HG03108 (cell line): ENCODE results near the gene ARID4B.
"Not testable (repeated sequence)": the region's sequence is repeated elsewhere in the genome, so short reads cannot be mapped to it uniquely, and the experiment has no call there.

Experiments used
- ATAC-seq: cut with Tn5 transposase; IDR thresholded peaks from one replicate; pipeline ENCODE4 v1.9.1; 2021; ENCODE audit warnings: moderate library complexity; ENCODE audit not compliant: unreplicated experiment

Gene ARID4B

DNA sequence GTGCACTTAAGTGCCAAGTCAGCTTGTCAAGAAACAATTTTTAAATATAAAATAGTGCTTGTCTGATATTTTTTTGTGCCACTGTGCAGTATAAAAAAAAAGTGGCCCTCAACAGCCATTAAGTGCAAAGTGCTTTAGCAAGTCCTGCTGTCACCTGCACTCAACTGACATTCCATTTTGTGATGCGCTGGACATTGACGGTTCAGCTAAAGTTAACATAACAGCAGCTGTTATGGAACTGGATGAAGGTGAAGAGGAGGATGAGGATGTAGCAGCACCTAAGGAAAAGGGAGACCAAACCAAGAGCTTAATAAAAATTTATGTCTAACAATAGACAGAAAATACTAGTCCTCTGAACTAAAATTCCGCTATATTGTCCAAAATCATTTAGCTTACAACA, 159.6 kb downstream of the ARID4B start:
- ATAC-seq, result no peak

DNA sequence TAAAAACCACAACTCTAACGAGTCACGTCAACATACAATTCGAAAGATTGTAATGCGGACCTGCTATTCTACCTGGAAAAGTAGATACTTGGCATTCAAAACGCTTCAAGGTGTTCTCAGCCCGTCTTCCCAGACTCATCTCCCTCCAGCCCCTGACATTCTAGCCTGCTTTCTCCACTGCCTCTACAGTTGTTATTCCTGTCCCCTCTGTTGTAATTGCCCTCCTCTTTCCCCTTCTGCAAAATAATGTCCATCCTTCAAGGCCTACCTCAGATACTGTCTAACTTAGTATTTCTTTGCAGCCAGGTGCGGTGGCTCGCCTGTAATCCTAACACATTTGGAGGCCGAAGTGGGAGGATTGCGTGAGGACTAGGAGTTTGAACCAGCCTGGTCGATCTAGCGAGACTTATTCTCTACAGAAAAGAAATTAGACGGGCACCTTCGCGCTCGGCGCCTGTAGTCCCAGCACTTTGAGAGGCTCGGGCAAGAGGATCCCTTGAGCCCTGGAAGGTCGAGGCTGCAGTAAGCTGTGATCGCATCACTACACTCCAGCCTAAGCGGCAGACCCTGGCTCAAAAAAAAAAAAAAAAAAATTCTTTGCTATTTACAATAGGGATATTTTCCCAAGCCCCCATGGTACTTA, 166.2 kb downstream of the ARID4B start:
- ATAC-seq, result no peak

DNA sequence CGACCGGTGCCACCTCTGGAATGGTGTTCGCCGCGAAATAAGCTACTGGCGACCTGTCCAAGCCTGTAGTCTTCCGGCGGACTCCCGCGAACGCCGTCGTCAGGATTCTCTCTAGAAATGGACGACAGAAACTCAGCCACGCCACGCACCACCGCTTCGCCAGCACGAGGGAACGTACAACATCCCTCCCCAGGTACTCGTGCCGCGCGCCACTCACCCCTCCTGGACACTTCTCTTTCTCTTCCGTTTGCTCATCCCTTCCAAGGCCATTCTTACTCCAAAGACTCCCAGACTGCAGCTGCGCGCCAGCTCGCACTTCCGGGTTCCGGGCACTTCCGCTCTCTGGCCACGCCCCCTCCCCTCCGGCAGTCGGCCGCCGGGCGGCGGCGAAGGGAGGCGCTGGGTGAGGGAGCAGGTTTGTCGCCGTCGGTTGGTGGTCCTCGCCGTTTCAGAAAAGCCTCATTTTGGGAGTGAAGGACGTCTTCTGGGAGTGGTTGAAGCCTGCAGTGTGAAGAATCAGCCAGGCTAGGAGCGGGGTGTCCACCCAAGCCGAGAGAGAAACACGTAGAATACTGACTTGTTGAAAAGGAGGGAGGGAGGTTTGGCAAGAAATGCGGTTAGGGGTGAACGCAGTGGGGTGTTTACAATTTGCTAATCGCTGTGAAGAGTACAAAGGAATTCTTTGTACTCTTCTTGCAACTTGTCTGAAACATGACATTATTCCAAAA, 166.9 kb downstream of the ARID4B start, which contains the start of gene RBM34:
RBM34 (minus strand) TSS at position 294 of the 728 bp plus-strand sequence; CDS start at position 270, 24 bp downstream.
- ATAC-seq, result peak; percentile 91

DNA sequence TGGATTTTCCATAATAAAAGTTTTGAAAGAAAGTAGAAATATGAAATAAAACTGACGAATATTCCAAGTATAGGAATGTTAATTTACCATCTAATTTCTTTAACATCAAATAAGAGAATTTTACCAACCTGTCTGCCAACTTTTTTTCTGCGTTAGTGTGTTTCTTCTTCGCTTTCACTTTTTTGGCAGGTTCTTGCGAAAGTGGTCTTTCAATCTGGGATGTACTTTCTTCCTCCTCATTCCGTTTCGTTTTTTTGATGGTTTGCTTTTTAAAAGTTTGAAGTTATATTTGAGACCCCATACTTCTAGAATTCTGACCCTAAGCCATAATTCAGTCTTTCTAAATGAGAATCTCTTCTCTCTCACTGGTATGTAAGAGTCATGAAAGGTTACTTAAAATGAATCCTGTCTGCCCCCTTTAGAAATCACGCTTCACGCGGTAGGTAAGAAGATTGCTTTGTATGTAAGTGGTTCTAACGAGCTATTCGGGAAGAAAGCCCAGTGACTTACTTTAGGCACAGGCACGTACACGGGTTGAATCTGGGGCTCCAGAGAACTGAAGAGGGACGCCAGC, 167.5 kb downstream of the ARID4B start:
- ATAC-seq, result peak; percentile 37

DNA sequence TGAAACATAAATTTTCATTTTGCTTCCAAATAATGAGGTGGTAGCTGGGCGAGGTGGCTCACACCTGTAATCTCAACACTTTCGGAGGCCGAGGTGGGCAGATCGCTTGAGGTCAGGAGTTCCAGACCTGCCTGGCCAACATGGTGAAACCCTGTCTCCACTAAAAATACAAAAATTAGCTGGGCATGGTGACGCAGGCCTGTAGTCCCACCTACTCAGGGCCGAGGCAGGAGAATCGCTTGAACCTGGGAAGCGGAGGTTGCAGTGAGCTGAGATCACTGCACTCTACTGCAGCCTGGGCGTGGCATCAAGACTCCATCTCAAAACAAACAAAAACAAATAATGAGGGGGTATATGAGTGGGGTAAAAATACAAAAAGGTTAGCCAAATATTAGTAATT, 168.0 kb downstream of the ARID4B start:
- not testable (repeated sequence) for ATAC-seq

DNA sequence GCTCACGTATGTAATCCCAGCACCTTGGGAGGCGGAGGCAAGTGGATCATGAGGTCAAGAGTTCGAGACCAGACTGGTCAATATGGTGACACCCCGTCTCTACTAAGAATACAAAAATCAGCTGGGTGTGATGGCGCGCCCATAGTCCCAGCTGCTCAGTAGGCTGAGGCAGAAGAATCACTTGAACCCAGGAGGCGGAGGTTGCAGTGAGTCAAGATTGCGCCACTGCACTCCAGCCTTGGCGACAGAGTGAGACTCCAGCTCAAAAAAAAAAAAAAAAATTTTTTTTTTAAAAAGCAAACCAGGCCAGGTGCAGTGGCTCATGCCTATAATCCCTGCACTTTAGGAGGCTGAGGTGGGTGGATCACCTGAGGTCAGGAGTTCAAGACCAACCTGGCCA, 168.7 kb downstream of the ARID4B start:
- ATAC-seq, result not testable (repeated sequence)

DNA sequence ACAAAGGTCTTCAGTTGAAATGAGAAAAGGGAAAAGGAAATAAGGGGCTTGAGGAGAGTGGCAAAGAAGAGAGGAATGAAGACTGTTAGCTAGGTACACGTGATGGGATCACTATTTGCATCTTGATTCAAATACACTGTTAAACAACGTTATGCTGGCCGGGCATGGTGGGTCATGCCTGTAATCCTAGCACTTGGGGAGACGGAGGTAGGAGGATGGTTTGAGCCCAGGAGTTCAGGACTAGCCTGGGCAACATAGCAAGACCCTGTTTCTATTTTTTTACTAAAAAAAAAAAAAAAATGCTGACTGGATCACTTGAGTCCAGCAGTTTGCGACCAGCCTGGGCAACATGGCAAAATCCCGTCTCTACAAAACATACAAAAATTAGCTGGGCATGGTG, 169.3 kb downstream of the ARID4B start:
- ATAC-seq, result no peak

DNA sequence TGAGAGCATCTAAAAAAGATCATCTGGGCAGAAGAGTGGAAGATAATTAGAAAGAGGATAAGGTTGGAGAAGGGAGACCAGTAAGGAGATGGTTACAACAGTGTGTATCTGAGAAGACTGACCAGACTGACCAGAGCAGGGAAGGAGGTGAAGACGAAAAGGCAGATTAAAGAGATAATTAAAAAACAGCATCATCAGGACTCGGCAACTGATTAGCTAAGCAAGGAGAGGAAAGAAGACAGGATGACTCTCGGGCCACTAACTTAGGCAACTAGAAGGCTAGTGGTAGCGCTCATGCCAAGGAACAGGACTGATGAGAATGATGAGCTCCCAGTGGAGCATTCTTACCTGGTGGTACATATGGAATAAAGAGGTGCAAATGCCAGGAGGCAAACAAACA, 170.8 kb downstream of the ARID4B start:
- no peak for ATAC-seq

DNA sequence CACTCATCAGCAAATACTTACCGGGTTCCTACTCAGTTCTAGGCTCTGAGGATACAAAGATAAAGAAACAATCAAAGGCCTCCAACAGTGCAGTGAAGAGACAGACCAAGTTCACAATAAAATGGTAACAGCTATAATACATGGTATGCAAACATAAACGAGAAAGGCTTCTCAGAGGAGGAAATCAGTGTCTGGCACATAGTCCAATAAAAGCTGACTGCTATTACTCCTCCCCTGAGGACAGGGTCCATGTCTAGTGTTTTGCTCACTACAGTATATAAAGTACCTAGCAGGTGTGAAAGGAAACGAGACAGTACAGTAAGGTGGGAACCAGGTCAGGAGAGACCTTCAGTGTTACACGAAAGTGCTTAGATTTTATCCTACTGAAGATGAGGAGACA, 171.2 kb downstream of the ARID4B start:
- no peak for ATAC-seq

DNA sequence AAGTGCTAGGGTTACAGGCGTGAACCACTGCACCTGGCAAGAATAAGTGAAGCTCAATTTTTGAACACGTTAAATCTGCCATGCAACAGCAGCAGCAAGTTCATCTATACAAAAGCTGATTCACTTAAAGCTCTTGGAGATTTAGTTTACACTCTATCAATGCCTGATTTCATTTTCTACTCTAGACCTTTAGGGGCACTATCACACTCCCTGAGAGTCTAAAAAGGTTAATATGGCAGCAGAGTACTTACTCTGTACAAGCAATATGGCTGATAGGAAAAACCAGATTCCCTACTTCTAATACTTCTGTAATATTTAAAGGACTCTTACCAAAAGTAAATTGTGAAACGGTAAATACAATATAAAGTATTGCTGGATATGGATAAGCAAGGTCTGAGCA, 171.7 kb downstream of the ARID4B start:
- no peak for ATAC-seq

DNA sequence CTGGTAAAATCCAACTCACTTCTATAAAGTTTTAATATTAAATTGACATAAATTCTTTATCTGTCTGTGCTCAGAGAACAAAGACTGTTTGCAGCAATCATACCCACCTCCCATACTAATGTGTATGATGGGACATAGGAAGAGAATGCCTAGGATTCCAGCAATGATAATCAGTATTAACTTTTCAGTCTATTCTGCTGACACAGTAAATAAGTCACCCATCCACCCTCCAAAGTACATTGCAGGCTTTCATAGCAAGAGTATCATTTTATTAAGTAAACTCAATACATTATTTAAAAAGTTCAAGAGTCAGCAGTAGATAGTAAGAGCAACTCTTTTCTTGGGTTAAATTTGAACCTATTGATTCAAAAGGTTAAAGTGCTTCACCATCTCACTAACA, 175.7 kb downstream of the ARID4B start:
- ATAC-seq, result no peak

DNA sequence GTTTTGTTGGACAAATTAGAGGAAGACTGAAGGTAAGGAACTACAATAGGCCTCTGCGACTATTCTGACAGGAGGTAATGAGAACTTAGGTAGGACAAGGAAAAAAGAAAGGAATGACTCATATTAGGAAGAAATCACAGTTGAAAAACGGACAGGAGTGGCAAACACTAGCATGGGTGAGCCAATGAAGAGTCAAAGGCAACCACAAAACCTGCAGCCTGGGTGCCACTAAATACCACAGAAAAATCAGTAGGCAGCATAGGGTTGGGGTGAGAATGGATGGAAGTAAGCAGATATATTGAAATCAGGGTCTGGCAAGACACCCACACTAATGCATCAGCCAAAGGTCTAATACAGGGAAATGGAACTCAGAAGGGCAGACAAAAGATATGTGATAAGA, 176.9 kb downstream of the ARID4B start:
- ATAC-seq, result no peak

DNA sequence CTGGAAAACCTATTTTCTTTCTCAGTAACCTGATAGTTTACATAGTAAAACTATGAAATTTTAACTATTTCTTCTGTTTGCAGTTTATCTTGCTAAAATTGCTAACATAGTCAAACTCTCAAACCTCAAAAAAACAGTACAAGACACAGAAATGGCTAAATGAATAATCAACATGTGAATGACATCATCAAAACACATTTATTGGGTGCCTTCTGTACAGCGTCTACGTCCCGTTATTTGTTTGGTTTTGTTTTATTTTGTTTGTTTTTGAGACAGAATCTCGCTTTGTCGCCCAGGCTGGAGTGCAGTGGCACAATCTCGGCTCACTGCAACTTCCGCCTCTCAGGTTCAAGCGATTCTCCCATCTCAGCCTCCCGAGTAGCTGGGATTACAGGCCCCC, 178.2 kb downstream of the ARID4B start:
- no peak for ATAC-seq

DNA sequence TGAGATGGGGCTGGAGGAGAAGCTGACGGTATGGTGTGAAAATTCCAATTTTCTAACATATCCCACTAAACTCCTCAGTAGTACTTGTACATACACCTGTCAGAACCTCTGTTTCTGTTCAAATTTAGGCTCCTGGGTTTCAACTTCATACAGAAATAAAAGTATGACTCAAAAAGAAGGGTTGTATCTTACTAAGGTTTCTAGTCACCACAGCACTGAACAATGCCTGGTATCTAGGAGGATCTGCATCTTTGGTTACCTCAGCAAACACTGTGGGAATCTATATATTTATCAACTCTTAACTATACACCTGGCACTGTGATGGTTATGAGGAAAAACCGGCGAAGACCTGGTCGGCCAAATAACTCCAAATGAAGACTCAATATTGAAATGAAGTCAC, 180.7 kb downstream of the ARID4B start:
- no peak for ATAC-seq

DNA sequence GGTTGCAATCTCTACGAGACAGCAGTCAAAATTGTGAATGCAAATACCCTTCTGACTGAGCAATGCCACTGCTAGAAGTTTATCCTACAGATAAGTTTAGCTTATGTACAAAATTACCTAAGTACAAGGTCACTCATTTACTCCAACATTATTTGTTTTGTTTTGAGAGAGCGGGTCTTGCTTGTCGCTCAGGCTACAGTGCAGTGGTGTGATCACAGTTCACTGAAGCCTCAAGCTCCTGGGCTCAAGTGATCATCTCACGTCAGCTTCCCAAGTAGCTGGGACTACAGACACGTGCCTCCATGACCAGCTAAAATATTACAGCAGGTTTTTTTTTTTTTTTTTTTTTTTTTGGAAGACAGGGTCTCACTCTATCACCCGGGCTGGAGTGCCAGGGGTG, 182.3 kb downstream of the ARID4B start:
- ATAC-seq, result no peak

DNA sequence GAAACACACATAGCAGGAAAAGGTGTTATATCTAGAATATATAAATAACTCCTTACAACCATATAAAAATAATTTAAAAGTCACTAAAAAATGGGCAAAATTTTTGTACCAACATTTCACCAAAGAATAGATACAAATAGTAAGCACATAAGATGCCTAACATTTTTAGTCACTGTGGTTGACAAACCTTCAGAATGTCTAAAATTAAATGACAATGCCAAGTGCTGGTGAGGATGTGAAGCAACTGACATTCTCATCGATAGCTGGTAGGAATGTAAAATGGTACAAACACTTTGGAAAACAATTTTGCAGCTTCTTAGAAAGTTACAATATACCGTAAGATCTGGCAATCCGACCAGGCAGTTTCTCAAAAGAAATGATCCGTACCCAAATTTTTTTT, 185.0 kb downstream of the ARID4B start:
- no peak for ATAC-seq

DNA sequence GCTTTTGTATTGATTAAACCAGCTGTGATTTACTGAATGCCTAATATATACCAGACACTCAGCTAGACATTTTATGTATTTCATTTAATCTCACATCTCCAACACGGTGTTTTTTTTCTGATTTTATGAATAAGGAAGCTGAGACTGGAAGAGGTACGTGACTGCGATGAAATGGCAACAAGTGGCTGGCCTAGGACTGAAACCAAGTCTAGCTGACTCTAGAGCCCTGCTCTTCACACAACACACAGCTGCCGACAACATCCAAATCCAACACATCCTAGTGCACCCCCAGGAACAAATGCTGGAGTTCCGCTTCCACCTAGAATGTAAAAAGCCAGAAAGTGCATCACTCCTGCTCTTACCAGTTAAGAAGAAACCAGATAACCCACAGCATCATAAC, 188.7 kb downstream of the ARID4B start:
- no peak for ATAC-seq

DNA sequence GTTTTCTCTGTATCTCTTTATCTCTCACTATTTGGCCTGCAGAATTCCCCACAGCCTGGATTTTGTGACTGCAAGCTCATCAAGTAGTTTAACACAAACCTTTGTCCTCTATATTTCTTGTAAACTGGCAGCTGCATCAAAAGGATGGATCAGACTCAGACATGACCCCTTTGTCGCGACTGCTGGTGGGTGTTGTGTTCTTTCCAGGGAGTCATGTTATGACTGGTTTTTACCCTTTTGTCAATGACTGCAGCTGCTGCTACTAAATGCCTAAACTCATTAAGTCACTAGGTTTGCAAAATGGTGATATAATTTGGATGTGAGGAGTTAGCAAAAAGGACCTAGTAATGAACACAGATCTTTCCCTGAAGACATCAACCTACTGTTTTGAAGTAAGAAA, 189.2 kb downstream of the ARID4B start:
- ATAC-seq, result no peak

DNA sequence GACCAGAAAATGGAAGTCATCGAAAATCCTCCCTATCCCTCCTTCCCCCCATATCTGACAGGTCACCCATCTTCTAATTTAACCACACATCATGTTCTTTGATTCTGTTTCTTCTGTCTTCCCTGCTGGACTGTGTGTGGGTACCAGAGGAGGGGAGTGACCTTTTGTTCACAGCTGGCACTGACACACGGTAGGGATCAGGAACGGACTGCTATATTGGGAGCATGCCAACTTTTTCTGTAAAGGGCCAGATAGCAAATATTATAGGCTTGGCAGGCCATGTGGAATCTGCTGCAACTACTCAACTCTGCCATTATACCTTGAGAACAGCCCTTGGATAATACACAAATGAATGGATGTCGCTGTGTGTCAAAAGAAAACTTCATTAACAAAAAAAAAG, 191.9 kb downstream of the ARID4B start:
- no peak for ATAC-seq

DNA sequence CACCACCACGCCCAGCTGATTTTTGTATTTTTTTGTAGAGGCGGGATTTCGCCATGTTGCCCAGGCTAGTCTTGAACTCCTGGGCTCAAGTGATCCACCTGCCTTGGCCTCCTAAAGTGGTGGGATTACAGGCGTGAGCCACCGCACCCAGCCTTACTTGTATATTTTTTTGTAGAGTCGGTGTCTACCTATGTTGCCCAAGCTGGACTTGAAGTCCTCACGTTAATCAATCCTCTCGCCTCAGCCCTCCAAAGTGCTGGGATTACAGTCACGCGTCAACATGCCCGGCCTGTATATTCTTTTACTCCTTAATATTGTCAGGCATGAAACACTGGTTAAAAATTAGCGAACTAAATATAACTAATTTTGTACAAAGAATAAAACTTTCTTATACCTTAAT, 193.8 kb downstream of the ARID4B start:
- ATAC-seq, result no peak

DNA sequence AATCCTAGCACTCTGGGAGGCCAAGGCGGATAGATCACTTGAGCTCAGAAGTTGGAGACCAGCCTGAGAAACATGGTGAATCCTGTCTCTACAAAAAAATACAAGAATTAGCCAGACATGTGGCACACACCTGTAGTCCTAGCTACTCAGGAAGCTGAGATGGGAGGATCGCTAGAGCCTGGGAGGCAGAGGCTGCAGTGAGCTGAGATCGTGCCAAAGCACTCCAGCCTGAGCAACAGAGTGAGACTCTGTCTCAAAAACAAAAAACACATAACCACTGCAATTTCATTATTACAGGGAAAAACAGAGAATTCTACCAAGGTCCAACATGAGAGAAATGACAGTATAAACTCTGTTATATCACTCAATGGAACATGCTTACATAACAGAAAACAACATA, 194.9 kb downstream of the ARID4B start:
- ATAC-seq, result no peak

DNA sequence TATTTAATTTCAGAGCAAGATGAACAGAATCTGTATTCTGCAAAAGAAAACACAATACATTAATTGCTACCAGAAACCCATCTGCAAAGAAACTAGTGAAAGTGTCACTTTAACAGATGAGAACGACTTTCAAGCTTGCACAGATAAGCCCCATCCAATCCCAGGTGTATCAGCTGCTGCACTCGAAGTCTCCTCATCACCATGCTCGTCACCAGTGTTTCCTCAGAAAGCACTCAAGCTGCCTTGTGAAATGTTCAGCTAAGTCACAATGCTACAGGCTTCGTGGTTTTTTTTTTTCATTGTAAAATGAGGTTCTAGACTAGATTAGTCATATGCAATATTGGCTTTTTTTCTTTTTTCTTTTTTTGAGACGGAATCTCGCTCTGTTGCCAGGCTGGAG, 196.0 kb downstream of the ARID4B start:
- no peak for ATAC-seq
